MCF 10A (cell line): ENCODE data around the gene KLHL24. TPM values are rescaled to one million over a fixed set of nuclear protein-coding genes. Genes with fewer than 3 reads are reported as not detected.

Experiments used
- BruUV-seq: library from RNA; stranded (reverse); fragments of 400-500 nt; replicated peaks from 2 replicates; lab custom pipeline; 2021; lab: Mats Ljungman, UMichigan
- CTCF ChIA-PET: fragments of 300-600 bp; sonication (Branson Sonifier 250); formaldehyde crosslinking; extraction: SDS; loops from one replicate; lab custom pipeline; 2021; ENCODE audit warnings: antibody characterized with exemption, inconsistent platforms; lab: Yijun Ruan, JAX
- POLR2A ChIA-PET: fragments of 300-600, 350-650 bp; sonication (Branson Sonifier 250); formaldehyde crosslinking; extraction: SDS; loops from one replicate; lab custom pipeline; 2020; ENCODE audit warnings: antibody characterized with exemption, inconsistent platforms; lab: Yijun Ruan, JAX
- DNase-seq: peaks from one replicate; pipeline ENCODE4 v3.0.0-alpha.2; 2018; ENCODE audit not compliant: unreplicated experiment
- H3K27ac Mint-ChIP-seq: one replicate; pipeline ENCODE4 v1.8.0; 2022; ENCODE audit warnings: mild to moderate bottlenecking, low read depth, mixed read lengths; ENCODE audit not compliant: unreplicated experiment
- H3K27me3 Mint-ChIP-seq: one replicate; pipeline ENCODE4 v1.8.0; 2022; ENCODE audit warnings: mixed read lengths; ENCODE audit not compliant: insufficient read depth, unreplicated experiment
- H3K36me3 Mint-ChIP-seq: one replicate; pipeline ENCODE4 v1.8.0; 2022; ENCODE audit warnings: mild to moderate bottlenecking, moderate library complexity, mixed read lengths; ENCODE audit not compliant: insufficient read depth, unreplicated experiment
- H3K4me1 Mint-ChIP-seq: one replicate; pipeline ENCODE4 v1.8.0; 2022; ENCODE audit warnings: mixed read lengths; ENCODE audit not compliant: insufficient read depth, unreplicated experiment
- H3K4me3 Mint-ChIP-seq: one replicate; pipeline ENCODE4 v1.8.0; 2022; ENCODE audit warnings: mild to moderate bottlenecking, moderate library complexity, mixed read lengths; ENCODE audit not compliant: unreplicated experiment
- H3K9me3 Mint-ChIP-seq: one replicate; pipeline ENCODE4 v1.8.0; 2022; ENCODE audit warnings: mixed read lengths; ENCODE audit not compliant: unreplicated experiment
- CTCF ChIP-seq: fragments of 200-600 bp; IDR thresholded peaks from one replicate; pipeline ENCODE4 v1.8.0; 2022; ENCODE audit warnings: antibody characterized with exemption, mild to moderate bottlenecking; ENCODE audit not compliant: unreplicated experiment
- intact Hi-C: fragments of 100-400 bp; cut with micrococcal nuclease; formaldehyde crosslinking; loops from 2 replicates; pipeline ENCODE4 v1.14.1; 2022
- total RNA-seq: library from RNA; stranded (reverse); gene quantifications from 2 replicates; pipeline ENCODE4 v1.2.3, GENCODE V29; 2022

KLHL24 gene
- total RNA-seq, 1 experiment from 2014 or later, result 13.0 TPM

GRCh38 chr3:183690402-183690995, 55.1 kb downstream of the KLHL24 start:
- intact Hi-C loops, result no loop called here
- DNase-seq, result no peak
- H3K36me3 Mint-ChIP-seq, result no peaks in the 10 kb centered on the region
- no peaks in the 10 kb centered on the region for H3K9me3 Mint-ChIP-seq
- no peak overlapping the region for H3K27ac Mint-ChIP-seq
- no peaks in the 10 kb centered on the region for H3K27me3 Mint-ChIP-seq
- CTCF ChIA-PET, result interaction anchor here (0.6 kb wide), 1 partner anchor 76 kb away, joined by 3 read pairs; no protein-coding TSS in a partner anchor
- TF ChIP-seq CTCF, result no peak
- no TSS peak for BruUV-seq
- no peak overlapping the region for H3K4me3 Mint-ChIP-seq
- H3K4me1 Mint-ChIP-seq, result no peaks in the 10 kb centered on the region
- POLR2A ChIA-PET, result interaction anchor here (1.1 to 1.2 kb wide), 2 partner anchors 9 to 31 kb away, joined by 3 to 4 read pairs; no protein-coding TSS in a partner anchor

- Mint-ChIP-seq H3K36me3 (no peaks in the 10 kb centered on the region), H3K27ac (no peak overlapping the region), H3K9me3 (no peaks in the 10 kb centered on the region), H3K4me1 (no peaks in the 10 kb centered on the region), H3K27me3 (no peaks in the 10 kb centered on the region), H3K4me3 (no peak overlapping the region)
- intact Hi-C loops, result no loop called here
- DNase-seq, result no peak
- CTCF ChIA-PET, result no interaction called here
- TF ChIP-seq CTCF, result no peak
- POLR2A ChIA-PET, result interaction anchor here (0.7 to 1.0 kb wide), 2 partner anchors 15 to 23 kb away, joined by 3 to 4 read pairs; no protein-coding TSS in a partner anchor
- BruUV-seq, result no TSS peak
Observed at GRCh38 chr3:183692436-183692835, 57.0 kb downstream of the KLHL24 start.

- TF ChIP-seq CTCF, result no peak
- peak; percentile 8 for DNase-seq
- ChIA-PET POLR2A (interaction anchor here (0.6 to 8.0 kb wide), 5 partner anchors 8 to 758 kb away, joined by 3 to 98 read pairs (median 3); partner anchors contain the start of gene KLHL24), CTCF (no interaction called here)
- Mint-ChIP-seq H3K27me3 (no peaks in the 10 kb centered on the region), H3K4me3 (no peak overlapping the region), H3K27ac (no peak overlapping the region), H3K9me3 (no peaks in the 10 kb centered on the region), H3K36me3 (peaks cover 5% of the 10 kb centered on the region), H3K4me1 (peaks cover 21% of the 10 kb centered on the region)
- intact Hi-C loops, result loop anchor here (5.0 kb wide), 1 partner anchor 193 kb away; no protein-coding TSS in a partner anchor
- BruUV-seq, result no TSS peak
Observed at GRCh38 chr3:183695569-183696364, 60.3 kb downstream of the KLHL24 start.

- CTCF ChIA-PET, result interaction anchor here (1.0 to 1.4 kb wide), 2 partner anchors 8 to 70 kb away, joined by 3 to 4 read pairs; no protein-coding TSS in a partner anchor
- H3K27ac Mint-ChIP-seq, result no peak overlapping the region
Observed at GRCh38 chr3:183697123-183697609, 61.7 kb downstream of the KLHL24 start.

More at GRCh38 chr3:183697123-183697609, 61.7 kb downstream of the KLHL24 start:
- Mint-ChIP-seq H3K36me3 (peaks cover 5% of the 10 kb centered on the region), H3K27me3 (no peaks in the 10 kb centered on the region), H3K4me1 (peaks cover 24% of the 10 kb centered on the region), H3K4me3 (peak overlapping the region; percentile 77), H3K9me3 (no peaks in the 10 kb centered on the region)
- TSS peak; percentile 81 for BruUV-seq
- TF ChIP-seq CTCF, result no peak
- DNase-seq, result no peak
- intact Hi-C loops, result loop anchor here (1.0 to 5.0 kb wide), 2 partner anchors 61 to 195 kb away; no protein-coding TSS in a partner anchor
- POLR2A ChIA-PET, result interaction anchor here (0.6 to 8.0 kb wide), 16 partner anchors 9 to 1040 kb away, joined by 3 to 98 read pairs (median 4); partner anchors contain the start of gene KLHL24
